GM10248 (cell line): ENCODE data around the gene ZNF219.

ENCODE experiments used
- CTCF ChIA-PET: fragments of 300-600 bp; sonication (Branson Sonifier 250); formaldehyde crosslinking; extraction: SDS; loops from one replicate; lab custom pipeline; 2021; ENCODE audit warnings: antibody characterized with exemption; lab: Yijun Ruan, JAX
- POLR2A ChIA-PET: fragments of 350-650 bp; sonication (Branson Sonifier 250); formaldehyde crosslinking; extraction: SDS; loops from one replicate; lab custom pipeline; 2020; ENCODE audit warnings: antibody characterized with exemption; lab: Yijun Ruan, JAX
- DNase-seq: peaks from one replicate; pipeline ENCODE4 v3.0.0; 2012; ENCODE audit errors: extremely low spot score
- TF ChIP-seq, protein P1 (sequence below): IDR thresholded peaks from 2 replicates; pipeline ENCODE4 v1.5.1; 2012; ENCODE audit warnings: mild to moderate bottlenecking, low read depth; ENCODE audit errors: extremely low read depth, missing control alignments, control extremely low read depth

ZNF219 gene

DNA sequence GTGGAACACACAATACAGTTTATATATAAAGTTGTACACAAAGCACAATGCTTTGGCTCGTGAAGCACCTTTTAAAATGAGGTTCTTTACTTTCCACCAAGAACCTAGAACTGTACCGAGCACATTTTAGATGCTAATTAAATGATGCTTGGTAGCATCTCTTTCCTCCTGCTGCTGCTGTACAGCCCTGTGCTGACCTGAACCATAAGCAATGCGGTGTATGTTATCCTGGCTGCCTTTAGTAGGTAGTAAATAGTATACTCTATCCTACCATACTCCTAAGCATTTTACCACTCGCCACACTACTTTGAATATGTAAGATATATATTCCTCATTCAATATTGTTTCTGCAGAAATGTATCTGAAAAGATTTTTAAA lies 43.7 kb downstream of the ZNF219 start:
- ChIA-PET CTCF (interaction anchor here (2.7 kb wide), 1 partner anchor 38 kb away, joined by 11 read pairs; no protein-coding TSS in a partner anchor), POLR2A (no interaction called here)
- TF ChIP-seq, protein P1, sequence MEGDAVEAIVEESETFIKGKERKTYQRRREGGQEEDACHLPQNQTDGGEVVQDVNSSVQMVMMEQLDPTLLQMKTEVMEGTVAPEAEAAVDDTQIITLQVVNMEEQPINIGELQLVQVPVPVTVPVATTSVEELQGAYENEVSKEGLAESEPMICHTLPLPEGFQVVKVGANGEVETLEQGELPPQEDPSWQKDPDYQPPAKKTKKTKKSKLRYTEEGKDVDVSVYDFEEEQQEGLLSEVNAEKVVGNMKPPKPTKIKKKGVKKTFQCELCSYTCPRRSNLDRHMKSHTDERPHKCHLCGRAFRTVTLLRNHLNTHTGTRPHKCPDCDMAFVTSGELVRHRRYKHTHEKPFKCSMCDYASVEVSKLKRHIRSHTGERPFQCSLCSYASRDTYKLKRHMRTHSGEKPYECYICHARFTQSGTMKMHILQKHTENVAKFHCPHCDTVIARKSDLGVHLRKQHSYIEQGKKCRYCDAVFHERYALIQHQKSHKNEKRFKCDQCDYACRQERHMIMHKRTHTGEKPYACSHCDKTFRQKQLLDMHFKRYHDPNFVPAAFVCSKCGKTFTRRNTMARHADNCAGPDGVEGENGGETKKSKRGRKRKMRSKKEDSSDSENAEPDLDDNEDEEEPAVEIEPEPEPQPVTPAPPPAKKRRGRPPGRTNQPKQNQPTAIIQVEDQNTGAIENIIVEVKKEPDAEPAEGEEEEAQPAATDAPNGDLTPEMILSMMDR = no peak
- no peak for DNase-seq

DNA sequence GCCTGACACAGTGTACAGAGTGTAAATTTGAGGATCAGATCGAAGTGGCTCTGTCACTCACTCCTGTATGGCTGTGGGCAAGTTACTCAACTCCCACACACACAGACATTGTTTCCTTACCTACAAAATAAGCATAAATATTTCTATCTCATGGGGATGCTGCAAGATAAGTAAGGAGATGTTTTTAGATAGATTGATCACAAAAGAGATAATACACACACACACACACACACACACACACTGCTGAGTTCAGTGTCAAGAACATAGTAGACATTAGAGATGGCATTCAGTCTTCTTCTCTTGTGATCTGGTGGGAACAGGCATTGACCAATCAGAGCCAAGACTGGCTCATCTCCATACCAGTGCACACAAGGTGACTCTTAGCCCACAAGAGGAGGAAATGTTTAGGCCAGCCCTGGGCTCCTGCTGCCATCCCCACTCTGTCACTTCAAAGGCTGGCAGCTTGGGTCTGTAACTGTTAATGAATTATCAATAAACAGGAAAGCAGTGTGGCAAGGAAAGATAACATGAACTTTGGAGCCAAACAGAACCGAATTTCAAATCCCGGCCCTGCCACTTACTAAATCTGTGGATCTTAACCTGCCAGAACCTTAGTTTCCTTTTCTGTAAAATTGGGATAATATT lies 44.2 kb downstream of the ZNF219 start:
- TF ChIP-seq, protein P1 = no peak
- DNase-seq = no peak
- ChIA-PET POLR2A (no interaction called here), CTCF (interaction anchor here (1.2 kb wide), 1 partner anchor 49 kb away, joined by 3 read pairs; no protein-coding TSS in a partner anchor)

DNA sequence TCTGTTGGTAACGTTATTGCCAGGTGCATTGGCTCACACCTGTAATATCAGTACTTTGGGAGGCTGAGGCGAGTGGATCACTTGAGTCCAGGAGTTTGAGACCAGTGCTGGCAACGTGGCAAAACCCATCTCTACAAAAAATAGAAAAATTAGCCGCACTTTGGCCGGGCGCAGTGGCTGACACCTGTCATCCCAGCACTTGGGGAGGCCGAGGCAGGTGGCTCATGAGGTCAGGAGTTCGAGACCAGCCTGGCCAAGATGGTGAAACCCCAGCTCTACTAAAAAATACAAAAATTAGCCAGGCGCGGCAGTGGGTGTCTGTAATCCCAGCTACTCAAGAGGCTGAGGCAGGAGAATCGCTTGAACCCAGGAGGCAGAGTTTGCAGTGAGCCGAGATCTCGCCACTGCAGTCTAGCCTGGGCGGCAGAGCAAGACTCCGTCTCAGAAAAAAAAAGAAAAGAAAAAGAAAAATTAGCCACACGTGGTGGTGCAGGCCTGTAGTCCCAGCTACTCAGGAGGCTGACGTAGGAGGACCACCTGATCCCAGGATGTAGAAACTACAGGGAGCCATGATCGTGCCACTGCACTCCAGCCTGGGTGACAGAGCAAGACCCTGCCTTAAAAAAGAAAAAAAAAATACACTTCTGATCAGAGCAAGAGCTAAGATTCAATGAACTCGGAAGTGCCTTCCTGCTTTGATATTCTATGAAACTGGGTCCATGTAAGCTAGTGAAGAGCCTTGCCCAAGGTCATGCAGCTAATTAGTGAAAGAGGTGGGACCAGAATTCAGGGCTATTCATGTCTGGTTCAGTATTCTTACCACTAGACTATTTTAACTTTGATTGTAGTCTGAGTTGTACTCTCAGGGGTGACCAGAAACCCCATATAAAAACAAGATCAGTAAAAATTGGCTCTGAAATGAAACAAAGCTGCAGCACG lies 45.0 kb downstream of the ZNF219 start:
- ChIA-PET POLR2A (no interaction called here), CTCF (interaction anchor here (1.2 kb wide), 1 partner anchor 48 kb away, joined by 3 read pairs; no protein-coding TSS in a partner anchor)
- TF ChIP-seq, protein P1 = no peak
- DNase-seq = no peak

DNA sequence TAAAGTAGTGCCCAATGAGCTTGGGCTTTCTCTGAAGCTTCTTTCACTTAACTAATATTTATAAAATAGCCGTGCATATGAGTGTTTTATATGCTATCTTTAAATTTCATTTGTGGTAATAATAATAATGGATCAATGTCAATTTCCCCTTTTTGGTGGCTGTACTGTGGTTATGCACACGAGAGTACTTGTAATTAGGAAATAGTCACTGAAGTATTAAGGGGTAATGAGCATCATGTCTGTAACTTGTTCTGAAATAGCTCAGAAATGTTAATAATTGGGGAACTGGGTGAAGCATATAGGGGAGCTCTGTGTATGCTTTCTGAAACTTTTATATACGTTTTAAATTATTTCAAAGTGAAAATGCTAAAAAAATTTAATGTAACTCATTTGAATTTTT lies 47.9 kb downstream of the ZNF219 start:
- no peak for DNase-seq
- TF ChIP-seq, protein P1 = no peak
- POLR2A ChIA-PET = no interaction called here
- CTCF ChIA-PET = interaction anchor here (0.8 to 2.9 kb wide), 5 partner anchors 11 to 80 kb away, joined by 3 to 16 read pairs (median 8); no protein-coding TSS in a partner anchor

DNA sequence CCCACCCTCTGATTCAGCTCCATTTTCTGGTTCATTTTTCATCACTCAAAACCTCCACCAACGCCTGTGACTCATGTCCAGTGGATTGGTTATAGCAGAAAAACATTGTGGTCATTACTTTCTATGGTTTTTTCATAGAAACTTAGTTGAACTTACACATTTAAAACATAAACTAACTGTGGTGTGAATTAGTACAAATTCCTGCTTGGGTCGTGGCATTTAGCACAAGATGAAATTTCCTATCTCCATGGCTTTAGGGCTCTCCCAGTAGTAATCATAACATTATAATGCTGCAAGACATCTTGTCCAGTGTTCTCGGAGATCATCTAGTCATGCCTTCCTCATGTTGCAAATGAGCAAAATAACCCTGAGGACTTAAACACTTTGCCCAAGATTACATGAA lies 49.2 kb downstream of the ZNF219 start:
- no peak for DNase-seq
- TF ChIP-seq, protein P1 = no peak
- ChIA-PET CTCF (interaction anchor here (2.3 to 3.9 kb wide), 3 partner anchors 19 to 43 kb away, joined by 11 to 28 read pairs (median 12); no protein-coding TSS in a partner anchor), POLR2A (no interaction called here)

DNA sequence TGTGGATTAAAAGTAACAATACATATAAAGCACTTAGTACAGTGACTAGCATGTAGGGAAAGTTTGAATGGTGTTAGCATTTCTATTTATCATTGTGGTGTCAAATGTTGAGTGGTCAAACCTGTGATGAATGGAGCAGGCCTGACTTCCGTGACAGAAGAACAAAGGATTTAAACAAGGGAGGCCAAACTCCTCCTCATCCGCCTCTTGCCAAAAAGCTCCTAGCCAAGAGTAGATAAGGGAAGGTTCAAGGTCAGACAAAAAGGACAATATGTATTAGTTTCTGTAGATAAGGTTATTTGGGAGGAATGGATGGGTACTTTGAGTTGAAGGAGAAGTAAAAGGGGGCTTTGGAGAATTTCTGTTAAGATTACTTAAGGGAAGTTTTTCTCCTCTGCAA lies 49.8 kb downstream of the ZNF219 start:
- DNase-seq = no peak
- ChIA-PET POLR2A (no interaction called here), CTCF (interaction anchor here (1.0 to 3.9 kb wide), 8 partner anchors 13 to 78 kb away, joined by 3 to 28 read pairs (median 6); partner anchors contain the start of gene RNASE13)
- TF ChIP-seq, protein P1 = no peak
